GM18498 (cell line): ENCODE measurements around the gene ZNF385D.

Source experiments
- ATAC-seq: cut with Tn5 transposase; IDR thresholded peaks from one replicate; pipeline ENCODE4 v1.9.1; 2021; ENCODE audit warnings: mild to moderate bottlenecking, moderate library complexity; ENCODE audit not compliant: unreplicated experiment

ZNF385D gene

DNA sequence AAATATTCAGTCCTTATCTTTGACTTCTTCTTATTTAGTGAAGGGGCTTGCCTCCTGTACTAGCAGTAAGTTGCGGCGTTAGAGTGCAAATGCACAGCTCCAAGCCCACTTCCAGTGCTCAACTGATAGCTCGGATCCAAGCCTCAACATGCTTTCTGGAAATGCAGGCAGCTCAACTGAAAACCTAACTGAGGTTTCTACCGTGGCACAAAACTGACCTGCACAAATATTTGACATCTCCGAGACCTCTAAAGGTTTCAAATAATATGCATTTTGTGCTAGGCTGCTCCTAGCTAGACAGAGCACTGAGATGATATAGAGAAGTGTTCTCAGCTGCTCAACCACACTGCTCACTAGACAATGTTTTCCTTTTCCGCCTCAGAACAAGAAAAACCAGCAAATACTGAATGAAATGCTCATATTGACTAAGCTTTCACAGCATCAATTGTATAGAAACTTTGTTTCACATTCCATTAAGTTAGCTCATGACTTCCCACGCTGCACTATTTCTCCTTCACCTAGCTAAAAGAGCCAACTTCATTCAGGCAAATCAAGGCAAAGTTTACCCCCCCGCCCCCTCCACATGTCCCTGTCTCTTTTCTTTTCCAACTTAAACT lies 822 bp downstream of the ZNF385D start:
- ATAC-seq: no peak

DNA sequence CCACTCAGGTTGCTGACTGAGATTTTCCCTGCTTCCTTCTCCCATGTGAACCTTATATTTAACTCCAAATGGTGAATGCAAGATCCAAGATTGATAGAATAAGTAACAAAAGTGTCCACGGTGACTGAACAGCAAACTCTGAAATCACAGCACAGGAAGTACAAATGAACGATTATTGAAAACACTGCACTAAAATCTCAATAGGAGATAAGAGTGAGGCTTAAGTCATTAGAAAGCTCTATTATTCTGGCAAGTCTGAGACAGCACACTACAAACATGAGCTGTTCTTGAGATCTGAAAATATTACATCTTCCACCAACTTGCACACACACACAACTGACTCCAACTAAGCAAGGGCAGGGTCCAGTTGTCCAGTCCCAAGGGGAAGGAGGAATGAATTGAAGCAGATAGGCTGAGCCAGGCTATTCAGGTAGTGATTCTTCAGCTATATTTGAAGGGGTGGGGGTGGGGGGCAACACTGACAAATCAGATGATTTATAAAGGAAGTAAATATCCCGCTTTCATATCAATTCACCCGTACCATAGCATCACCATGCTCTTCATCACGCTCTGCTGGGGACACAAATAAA lies 2.9 kb downstream of the ZNF385D start:
- ATAC-seq: no peak

DNA sequence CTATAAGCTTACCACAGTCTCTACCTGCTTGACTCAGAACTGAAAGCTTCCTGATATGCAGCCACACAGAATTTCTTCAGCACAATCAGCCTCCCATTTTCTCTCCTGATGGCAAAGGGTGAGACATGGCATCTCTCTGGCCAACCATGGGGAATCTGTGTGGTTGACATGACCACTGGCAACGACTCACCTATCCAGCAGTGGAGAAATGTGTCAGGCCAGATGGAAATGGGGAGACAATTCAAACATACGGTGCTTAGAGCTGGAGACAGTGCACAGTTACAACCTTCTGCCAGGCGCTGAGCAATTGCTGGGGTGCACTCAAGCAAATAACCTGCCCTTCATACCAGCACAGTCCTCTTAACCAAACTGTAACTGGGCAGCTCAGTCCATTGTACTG lies 3.6 kb downstream of the ZNF385D start:
- no peak for ATAC-seq

DNA sequence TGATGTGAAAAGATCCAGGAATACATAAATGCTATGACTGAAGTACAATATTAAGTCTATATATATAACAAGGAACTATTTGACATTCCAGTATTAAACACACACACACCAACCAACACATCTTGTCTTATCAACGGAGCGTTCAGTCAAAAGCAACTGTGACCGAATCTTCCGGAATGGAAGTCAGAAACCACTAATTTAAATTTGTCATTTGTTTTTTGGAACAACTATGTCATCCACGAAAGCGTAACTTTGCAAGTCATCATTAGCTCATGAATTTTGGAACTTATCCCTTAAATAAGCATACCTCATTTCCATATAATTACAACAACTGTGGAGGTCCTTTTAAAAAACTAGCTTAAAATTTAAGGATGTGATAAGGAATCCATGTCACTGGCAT lies 5.0 kb downstream of the ZNF385D start:
- ATAC-seq: no peak

DNA sequence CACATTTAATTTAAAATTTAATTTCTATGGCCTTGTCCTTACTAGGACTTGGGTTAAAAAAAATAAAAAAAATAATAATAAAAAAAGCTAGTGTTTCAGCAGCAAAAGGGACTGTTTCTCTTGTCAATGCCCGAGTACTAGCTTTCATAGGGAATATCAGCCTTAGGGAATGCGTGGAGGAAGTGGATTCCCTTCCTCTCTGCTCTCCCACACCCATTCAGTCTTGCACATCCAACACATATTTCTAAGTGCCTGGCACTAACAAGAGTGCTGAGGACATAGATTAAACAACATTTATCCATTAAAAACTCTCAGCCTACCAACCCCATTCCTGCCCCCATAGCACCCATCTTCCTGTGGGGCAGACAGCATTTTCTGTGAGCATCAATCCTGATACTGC lies 6.2 kb downstream of the ZNF385D start:
- no peak for ATAC-seq

DNA sequence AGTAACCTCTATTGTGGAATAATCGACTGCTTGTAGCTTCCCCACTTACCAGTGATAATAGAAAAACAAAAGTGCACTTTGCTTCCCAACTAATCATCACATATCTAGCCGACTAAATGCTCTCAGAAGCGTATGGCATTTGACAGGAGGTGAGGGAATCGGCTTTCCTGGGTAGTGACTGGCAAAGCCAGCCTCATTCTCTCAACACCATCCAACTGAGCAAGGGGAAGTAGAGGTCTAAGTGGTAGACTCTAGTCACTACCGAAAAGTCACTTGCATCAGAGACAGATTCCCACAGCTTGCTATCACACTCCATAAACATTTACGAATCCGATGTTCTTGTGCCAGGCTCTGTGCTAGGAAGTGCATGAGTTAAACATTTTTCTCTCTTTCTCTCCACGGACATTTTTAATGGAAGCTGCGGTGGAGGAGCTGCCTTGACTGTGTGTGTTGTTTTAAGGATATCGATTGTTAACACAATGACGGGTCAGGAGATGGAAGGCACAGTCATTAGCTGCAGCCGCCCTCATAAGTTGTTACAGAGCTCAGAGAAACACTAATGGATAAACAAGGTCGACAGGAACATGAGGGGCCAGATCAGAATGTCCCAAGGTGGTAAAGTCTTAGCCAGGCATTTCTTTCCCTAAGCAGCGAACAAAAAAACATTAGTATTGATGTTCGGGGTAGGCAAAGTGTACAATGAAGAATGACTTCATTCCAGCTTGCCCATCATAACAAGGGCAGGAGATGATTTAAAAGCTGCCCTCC lies 11.9 kb downstream of the ZNF385D start:
- no peak for ATAC-seq

DNA sequence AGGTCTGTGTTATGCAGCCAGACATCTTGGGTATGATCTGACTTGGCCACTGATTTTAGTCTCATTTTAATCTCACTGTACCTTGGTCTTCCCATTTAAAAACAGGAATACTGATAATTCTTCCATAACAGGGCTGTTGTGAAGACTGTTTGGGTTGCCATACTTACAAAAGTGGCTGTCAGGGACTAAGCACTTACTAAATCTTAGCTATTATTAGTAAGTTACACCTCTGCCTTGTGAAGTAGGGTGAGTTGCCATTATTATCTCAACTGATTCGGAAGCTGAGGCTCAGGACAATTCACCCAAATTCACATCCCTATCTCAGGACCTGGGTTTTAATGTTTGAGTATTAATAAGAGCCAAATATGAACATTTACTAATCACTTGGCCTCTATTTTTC lies 12.7 kb downstream of the ZNF385D start:
- ATAC-seq: no peak

DNA sequence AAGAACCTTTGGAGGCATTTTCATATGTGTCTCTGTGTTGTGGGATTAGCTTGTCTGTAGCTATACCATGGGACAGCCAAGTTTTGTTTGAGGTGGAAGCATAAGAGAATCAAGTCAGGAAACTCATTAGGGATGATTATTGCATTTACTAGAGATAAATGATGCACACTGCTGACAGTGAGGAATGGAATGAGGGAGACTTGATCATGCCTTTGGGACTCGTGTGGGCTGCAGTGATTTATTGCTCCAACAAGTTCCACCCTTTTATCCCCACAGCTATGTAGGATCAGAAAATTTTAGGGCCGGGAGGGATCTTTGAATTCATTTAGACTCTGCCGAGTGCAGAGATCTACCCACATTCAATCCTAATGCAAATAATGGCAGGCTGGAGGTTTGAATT lies 16.3 kb downstream of the ZNF385D start:
- no peak for ATAC-seq

DNA sequence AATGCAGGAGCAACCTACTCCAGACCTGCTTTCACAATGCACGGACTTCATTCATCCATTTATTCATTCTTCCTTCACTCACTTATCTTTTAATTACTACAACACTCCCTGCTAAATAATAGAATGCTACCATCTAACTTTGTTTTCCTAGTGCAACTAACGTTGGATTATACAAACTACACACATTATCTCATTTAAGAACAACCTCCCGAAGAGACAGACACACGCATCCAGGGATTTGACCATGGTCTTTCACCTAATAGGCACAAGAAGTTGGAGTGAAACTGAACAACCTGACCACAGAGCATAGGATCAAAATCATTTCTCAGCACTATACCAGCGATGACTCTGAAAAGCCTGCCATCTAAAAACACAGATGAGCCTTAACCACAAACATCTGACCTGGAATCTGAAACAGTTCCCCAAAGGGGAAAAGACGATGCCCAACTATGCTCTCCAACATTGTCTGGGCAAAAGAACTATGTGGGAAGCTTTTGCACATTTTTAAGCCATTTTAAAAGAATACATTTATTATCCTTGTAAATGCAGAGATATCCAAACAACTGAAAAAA lies 21.0 kb downstream of the ZNF385D start:
- ATAC-seq: no peak

DNA sequence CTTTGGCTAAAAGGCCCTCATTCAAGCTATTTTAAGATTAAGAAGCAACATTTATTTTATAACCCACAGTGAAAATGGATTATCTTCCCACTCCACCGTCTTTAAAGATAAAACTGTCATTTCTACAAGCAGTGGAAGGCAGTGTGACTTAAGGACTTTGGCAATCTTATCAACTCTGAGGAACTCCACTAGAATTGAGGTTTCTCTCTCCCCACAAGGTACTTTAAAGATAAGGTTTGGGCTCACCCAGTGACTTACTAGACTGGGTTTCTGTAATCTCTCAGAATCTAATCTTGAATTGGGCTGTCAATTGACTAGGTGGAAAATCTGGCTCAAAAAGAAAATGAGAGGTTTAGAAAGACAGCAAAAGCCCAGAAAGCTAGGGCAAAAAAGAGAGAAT lies 21.7 kb downstream of the ZNF385D start:
- no peak for ATAC-seq

DNA sequence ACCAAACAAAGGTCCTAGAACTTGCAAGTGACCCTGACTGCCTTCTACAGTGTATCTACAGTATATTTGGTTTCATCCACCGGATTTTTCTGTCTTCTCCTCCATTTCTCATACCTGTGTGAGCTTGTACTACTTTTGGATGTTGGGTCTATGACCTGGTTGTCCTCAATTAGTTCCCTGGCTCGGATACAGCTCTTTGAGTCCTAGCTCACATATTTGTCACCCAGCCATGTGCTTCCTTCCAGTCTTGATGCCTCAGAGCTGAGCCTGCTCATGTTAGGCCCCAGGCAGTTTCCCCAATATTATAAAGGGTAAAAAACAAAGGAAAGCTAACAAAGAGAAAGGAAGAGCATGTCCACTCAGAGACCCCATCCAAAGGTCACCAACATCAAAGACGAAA lies 28.2 kb downstream of the ZNF385D start:
- no peak for ATAC-seq

DNA sequence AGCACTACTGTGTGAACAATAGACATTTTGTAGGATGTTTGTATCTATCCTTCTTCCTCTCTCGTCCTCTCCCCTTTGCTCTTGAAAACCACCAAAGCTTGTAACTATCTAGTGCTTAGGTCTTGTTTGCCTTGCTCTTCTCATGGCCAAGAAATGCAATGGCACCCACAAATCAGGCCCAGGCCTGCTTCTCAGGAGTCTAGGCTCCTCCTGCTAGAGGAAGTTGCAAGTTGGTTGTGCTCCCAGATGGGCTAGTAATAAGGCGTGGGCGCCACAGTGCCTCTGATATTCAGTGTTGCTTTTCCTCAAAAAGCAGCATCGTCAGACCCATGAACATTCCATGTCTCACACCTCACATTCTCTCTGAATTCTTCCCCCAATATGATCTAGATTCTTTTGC lies 28.7 kb downstream of the ZNF385D start:
- ATAC-seq: no peak

DNA sequence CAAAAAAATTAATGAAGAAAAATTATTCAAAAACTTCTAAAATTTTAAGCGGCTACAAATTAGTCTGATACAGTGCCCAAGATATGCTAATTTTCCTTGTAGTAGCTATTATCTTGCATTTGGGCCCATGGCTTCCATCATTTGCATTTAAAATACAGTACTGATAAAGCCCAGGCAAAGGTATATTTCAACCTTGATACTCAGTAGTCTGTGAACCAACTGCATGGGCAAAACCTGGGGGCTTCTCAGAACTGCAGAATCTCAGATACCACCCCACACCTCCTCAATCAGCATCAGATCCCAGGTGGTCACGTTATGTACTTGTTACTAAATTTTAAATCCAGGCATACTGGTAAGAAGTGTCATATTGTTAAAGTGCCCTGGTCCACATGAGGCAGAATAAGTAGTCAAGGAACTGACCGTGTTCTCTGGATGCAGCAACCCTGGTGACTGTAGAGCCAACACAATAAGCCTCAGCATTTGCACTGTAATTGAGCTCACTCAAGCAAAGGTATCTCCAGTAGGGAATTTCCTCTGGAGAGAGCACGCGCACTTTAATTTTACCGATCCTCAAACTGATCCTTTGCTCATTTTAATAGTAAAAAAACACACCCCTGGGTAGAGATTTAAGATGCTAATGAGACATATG lies 31.9 kb downstream of the ZNF385D start:
- ATAC-seq: no peak

DNA sequence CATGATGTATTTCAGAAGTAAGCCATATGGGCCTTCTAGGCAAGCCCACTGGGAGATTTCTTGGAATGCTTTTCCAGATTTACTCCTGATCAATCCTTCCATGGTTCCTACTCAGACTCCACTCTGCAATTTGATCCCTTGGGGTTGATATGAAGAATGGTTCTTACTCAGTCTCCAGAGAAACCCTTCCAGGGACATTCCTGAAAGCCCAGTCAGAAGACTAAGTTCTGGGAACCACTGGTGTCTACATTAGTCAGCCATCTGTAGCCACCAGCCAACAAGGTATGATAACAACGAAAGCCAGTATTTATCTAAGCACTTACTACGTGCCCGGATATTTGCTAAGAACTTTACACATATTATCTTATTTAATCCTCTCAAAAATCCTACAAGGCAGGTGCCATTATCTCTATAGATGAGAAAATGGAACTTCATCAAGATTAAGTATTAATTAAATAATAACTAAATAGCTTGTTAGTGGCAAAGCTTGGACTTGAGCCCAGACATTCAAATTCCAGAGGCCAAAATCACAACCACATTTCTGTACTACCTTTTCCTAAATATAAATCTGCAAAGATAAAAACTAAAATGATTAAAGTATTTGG lies 32.7 kb downstream of the ZNF385D start:
- no peak for ATAC-seq

DNA sequence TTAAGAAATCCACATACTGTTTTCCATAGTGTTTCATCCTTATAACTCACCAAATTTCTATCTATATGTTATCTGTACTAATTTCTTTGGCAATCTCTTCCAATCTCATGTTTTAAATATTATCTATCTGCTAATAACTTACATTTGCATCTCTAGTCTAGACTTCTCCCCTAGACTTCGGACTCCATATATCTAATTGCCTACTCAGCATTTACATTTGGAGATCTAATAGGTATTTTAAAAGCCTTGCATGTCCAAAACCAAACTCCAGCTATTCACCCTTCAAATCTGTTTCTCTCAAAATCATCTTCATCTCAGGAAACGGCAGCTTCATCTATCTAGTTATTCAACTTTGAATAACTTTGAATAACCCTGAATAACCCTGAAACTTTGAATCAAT lies 35.3 kb downstream of the ZNF385D start:
- no peak for ATAC-seq

DNA sequence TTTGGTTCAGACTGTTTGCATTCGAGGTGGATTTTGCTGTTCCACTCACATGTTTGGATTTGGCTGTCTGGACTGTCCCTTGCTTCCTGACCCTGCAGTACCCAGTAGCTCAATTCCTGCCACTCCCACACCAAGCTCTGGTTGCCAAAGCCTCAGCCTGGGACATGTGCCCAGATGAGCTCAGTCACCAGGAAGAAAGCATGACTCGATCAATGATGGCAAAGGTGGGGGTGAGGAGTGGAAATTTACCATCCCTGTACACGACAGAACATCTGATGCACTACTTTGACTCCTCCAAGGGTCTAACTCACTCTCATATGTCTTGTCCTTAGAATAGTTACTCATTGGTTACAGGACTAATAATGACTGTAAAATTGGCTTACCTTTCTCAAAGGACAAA lies 45.2 kb downstream of the ZNF385D start:
- no peak for ATAC-seq

DNA sequence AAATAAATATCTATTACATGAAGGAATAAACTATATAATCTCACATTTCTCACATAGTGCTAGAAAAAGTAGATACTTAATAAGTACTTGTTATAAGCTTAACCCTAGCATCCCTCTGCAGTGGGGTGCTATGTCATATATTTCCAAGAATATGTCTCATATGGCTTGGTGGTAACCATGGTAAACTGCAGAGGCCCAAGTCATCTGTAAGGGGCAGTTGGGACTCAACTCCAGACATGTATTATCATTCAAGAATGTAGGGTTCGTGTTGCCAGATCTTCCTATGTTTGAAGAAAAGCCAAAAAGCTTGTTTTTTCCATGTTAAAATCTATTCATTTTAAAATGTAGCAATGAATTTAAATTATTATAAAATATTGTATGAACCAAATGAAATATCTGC lies 46.2 kb downstream of the ZNF385D start:
- ATAC-seq: no peak

DNA sequence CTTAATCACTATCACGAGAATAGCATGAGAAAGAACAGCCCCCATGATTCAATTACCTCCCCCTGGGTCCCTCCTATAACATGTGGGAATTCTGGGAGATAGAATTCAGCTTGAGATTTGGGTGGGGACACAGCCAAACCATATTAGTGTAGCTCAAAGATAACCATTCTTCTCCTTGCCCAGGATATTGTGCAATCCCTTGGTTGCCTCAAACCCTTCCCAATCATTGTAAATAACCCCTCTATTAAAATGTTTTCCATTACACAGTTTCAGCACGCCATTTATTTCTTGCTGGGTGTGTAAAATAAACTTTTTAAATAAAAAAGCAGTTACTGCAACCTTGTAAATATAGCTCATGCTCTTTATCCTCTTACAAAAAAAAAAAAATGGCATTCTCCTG lies 47.7 kb downstream of the ZNF385D start:
- no peak for ATAC-seq

DNA sequence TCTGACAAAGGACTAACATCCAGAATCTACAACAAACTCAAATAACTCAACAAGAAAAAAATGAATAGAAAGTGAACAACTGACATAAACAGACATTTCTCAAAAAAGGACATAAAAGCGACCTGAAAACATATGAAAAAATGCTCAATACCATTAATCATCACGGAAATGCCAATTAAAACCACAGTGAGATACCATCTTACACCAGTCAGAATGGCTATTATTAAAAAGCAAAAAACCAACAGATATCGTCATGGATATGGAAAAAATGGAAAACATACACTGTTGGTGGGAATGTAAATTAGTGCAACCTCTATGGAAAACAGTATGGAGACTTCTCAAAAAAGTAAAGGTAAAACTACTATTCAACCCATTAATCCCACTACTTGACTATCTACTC lies 53.3 kb downstream of the ZNF385D start:
- ATAC-seq: no peak

DNA sequence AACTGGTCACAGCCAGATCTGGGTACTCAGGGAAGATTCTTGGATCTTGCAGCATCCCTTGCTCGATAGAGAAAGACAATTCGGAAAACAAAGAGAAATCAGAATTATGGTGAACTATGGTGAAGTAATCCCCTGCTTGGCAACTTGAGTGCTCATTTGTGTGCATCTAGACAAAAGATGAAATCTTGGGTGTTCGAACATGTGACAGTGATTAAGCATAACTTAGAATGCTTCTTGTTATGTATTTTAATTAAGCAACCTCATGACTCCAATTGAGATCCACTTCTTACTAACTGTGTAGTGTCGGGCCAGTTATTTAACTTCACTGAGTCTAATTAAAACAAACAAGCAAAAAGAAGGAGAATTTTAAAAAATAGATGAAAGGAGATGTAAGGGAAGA lies 56.5 kb downstream of the ZNF385D start:
- no peak for ATAC-seq

DNA sequence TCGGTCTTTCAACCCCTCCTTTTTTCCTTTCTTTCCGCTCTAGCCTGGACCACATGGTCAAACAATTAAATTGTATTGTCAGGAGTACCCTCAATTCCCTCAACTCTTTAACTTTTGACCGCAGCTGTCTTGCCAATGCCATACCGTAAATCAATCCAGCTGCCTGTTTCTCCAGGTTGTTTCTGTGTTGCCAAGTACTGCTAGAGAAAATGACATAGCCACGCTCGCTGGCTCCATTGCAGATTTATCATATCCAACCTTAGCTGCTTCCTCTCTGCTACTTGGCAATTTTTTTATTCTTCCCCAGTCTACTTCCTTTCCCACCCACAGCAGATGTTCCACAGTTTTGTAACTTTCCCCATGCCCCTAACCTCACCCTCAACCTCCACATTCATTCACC lies 60.0 kb downstream of the ZNF385D start:
- ATAC-seq: no peak
